ENCODE results near the gene SAMD4B. TPM values are rescaled to one million over a fixed set of nuclear protein-coding genes. Genes with fewer than 3 reads are reported as not detected.
A peak's percentile ranks its signal among the peaks of the same experiment; 100 is the strongest.

SAMD4B gene
- total RNA-seq, 1 donor = 85.0 TPM

- peaks cover 22% of the 10 kb centered on the region for H3K36me3 ChIP-seq (ENCODE audit: insufficient read depth, low read length)
- H3K9me3 ChIP-seq (ENCODE audit: low read depth, low read length) = no peaks in the 10 kb centered on the region
- peaks cover 45% of the 10 kb centered on the region for H4K20me1 ChIP-seq (ENCODE audit: insufficient read depth, low read length)
- H3K4me3 ChIP-seq (ENCODE audit: insufficient read depth, low read length) = no peak overlapping the region
- TF ChIP-seq CTCF (IDR thresholded peaks at IDR 0.05; ENCODE audit: extremely low read depth, low read depth, low read length) = peak; percentile 20
- H3K4me1 ChIP-seq (ENCODE audit: insufficient read depth, low read length) = peaks cover 27% of the 10 kb centered on the region
- no peak overlapping the region for H3K4me2 ChIP-seq (ENCODE audit: insufficient read depth, low read length)
- H3K79me2 ChIP-seq (ENCODE audit: insufficient read depth, low read length) = peaks cover 84% of the 10 kb centered on the region
- peak overlapping the region; percentile 31 for H3K27ac ChIP-seq (ENCODE audit: low read depth, low read length)
- no peak for DNase-seq (ENCODE audit: insufficient read length, low spot score, missing footprints)
- no peak overlapping the region for H2AFZ ChIP-seq (ENCODE audit: low read length)
- H3K27me3 ChIP-seq (ENCODE audit: insufficient read depth, low read length) = no peaks in the 10 kb centered on the region
Observed at GRCh38 chr19:39345956-39346355, 3.7 kb downstream of the SAMD4B start.

- no peak for TF ChIP-seq CTCF (IDR thresholded peaks at IDR 0.05; ENCODE audit: extremely low read depth, low read depth, low read length)
- peak; percentile 85 for DNase-seq (ENCODE audit: insufficient read length, low spot score, missing footprints)
Observed at GRCh38 chr19:39347332-39348164, 5.3 kb downstream of the SAMD4B start.

GRCh38 chr19:39349326-39349725 is 7.1 kb downstream of the SAMD4B start:
- H3K4me3 ChIP-seq (ENCODE audit: insufficient read depth, low read length) = no peak overlapping the region
- TF ChIP-seq CTCF (IDR thresholded peaks at IDR 0.05; ENCODE audit: extremely low read depth, low read depth, low read length) = no peak
- no peaks in the 10 kb centered on the region for H3K27me3 ChIP-seq (ENCODE audit: insufficient read depth, low read length)
- peaks cover 41% of the 10 kb centered on the region for H3K4me1 ChIP-seq (ENCODE audit: insufficient read depth, low read length)
- no peaks in the 10 kb centered on the region for H3K9me3 ChIP-seq (ENCODE audit: low read depth, low read length)
- peaks cover 52% of the 10 kb centered on the region for H4K20me1 ChIP-seq (ENCODE audit: insufficient read depth, low read length)
- H3K27ac ChIP-seq (ENCODE audit: low read depth, low read length) = no peak overlapping the region
- no peak for DNase-seq (ENCODE audit: insufficient read length, low spot score, missing footprints)
- peaks cover 91% of the 10 kb centered on the region for H3K79me2 ChIP-seq (ENCODE audit: insufficient read depth, low read length)
- peaks cover 39% of the 10 kb centered on the region for H3K36me3 ChIP-seq (ENCODE audit: insufficient read depth, low read length)
- H3K4me2 ChIP-seq (ENCODE audit: insufficient read depth, low read length) = no peak overlapping the region
- H2AFZ ChIP-seq (ENCODE audit: low read length) = no peak overlapping the region

More at GRCh38 chr19:39347332-39348164, 5.3 kb downstream of the SAMD4B start:
- Histone ChIP-seq H3K4me3 (ENCODE audit: insufficient read depth, low read length) (no peak overlapping the region), H2AFZ (ENCODE audit: low read length) (no peak overlapping the region), H3K36me3 (ENCODE audit: insufficient read depth, low read length) (peaks cover 30% of the 10 kb centered on the region), H3K27me3 (ENCODE audit: insufficient read depth, low read length) (no peaks in the 10 kb centered on the region), H3K4me2 (ENCODE audit: insufficient read depth, low read length) (peak overlapping the region; percentile 3), H3K79me2 (ENCODE audit: insufficient read depth, low read length) (peaks cover 98% of the 10 kb centered on the region), H3K4me1 (ENCODE audit: insufficient read depth, low read length) (peaks cover 42% of the 10 kb centered on the region), H4K20me1 (ENCODE audit: insufficient read depth, low read length) (peaks cover 49% of the 10 kb centered on the region), H3K9me3 (ENCODE audit: low read depth, low read length) (no peaks in the 10 kb centered on the region), H3K27ac (ENCODE audit: low read depth, low read length) (peak overlapping the region; percentile 52)

- no peak for TF ChIP-seq CTCF (IDR thresholded peaks at IDR 0.05; ENCODE audit: extremely low read depth, low read depth, low read length)
- Histone ChIP-seq H3K36me3 (ENCODE audit: insufficient read depth, low read length) (peaks cover 48% of the 10 kb centered on the region), H3K4me2 (ENCODE audit: insufficient read depth, low read length) (no peak overlapping the region), H3K79me2 (ENCODE audit: insufficient read depth, low read length) (peaks cover 89% of the 10 kb centered on the region), H3K27ac (ENCODE audit: low read depth, low read length) (no peak overlapping the region), H2AFZ (ENCODE audit: low read length) (no peak overlapping the region), H3K9me3 (ENCODE audit: low read depth, low read length) (no peaks in the 10 kb centered on the region), H3K4me1 (ENCODE audit: insufficient read depth, low read length) (peaks cover 41% of the 10 kb centered on the region), H3K4me3 (ENCODE audit: insufficient read depth, low read length) (no peak overlapping the region), H4K20me1 (ENCODE audit: insufficient read depth, low read length) (peaks cover 48% of the 10 kb centered on the region), H3K27me3 (ENCODE audit: insufficient read depth, low read length) (no peaks in the 10 kb centered on the region)
- peak; percentile 75 for DNase-seq (ENCODE audit: insufficient read length, low spot score, missing footprints)
Observed at GRCh38 chr19:39350156-39350555, 7.9 kb downstream of the SAMD4B start.

Measured in osteoblast (primary cell).